ENCODE results near the gene DNAH10. TPM values are rescaled to one million over a fixed set of nuclear protein-coding genes. Genes with fewer than 3 reads are reported as not detected.

The DNAH10 gene
- 0.43 and 0.46 TPM in 2 replicates for total RNA-seq

GRCh38 chr12:123761841-123762714, at the start of gene DNAH10:
Gene DNAH10 (plus strand): TSS chr12:123762301. CDS start chr12:123762337, 36 bp downstream.

GRCh38 chr12:123972457-123973401, 210.6 kb downstream of the DNAH10 start, which contains the start of the genes CCDC92 and ZNF664:
Gene CCDC92 (minus strand): TSS chr12:123972831. CDS start chr12:123944305, 28,526 bp downstream.
Gene ZNF664 (plus strand): TSS chr12:123973215. CDS start chr12:124012145, 38,930 bp downstream.

Other genes starting within 250 kb of the DNAH10 start
- gene RILPL1, start 228.6 kb upstream of the DNAH10 start, total RNA-seq: 5.0 and 9.5 TPM in 2 replicates
- 568 and 610 TPM in 2 replicates for gene TMED2, start 177.7 kb upstream of the DNAH10 start, total RNA-seq
- 11.4 and 19.0 TPM in 2 replicates for gene DDX55, start 160.2 kb upstream of the DNAH10 start, total RNA-seq
- gene EIF2B1, start 128.6 kb upstream of the DNAH10 start, total RNA-seq: 25.3 and 35.9 TPM in 2 replicates
- 25.9 and 28.7 TPM in 2 replicates for gene GTF2H3, start 128.5 kb upstream of the DNAH10 start, total RNA-seq
- gene TCTN2, start 91.2 kb upstream of the DNAH10 start, total RNA-seq: 8.0 and 15.5 TPM in 2 replicates
- 21.3 and 22.7 TPM in 2 replicates for gene ATP6V0A2, start 49.9 kb upstream of the DNAH10 start, total RNA-seq
- gene CCDC92, start 210.5 kb downstream of the DNAH10 start, total RNA-seq: 8.2 and 8.5 TPM in 2 replicates
- 30.3 and 37.2 TPM in 2 replicates for gene ZNF664, start 210.9 kb downstream of the DNAH10 start, total RNA-seq

Measured in smooth muscle cell of bladder (primary cell).